Activated CD4-positive, CD25-positive, alpha-beta regulatory T cell treated with anti-CD3 and anti-CD28 coated beads, Interleukin-2, amount 50 U/mL, for 24 hours (primary cell): ENCODE results near the gene PIM1.
"Not testable (repeated sequence)": the region's sequence is repeated elsewhere in the genome, so short reads cannot be mapped to it uniquely, and the experiment has no call there.

Source experiments
- ATAC-seq, 2 donors: fragments of 150-1000 bp; cut with Tn5 transposase; one replicate each; pipeline ENCODE4 v1.10.0; 2021; ENCODE audit warnings: mild to moderate bottlenecking in 1 of 2, moderate library complexity in 1 of 2

The PIM1 gene

DNA sequence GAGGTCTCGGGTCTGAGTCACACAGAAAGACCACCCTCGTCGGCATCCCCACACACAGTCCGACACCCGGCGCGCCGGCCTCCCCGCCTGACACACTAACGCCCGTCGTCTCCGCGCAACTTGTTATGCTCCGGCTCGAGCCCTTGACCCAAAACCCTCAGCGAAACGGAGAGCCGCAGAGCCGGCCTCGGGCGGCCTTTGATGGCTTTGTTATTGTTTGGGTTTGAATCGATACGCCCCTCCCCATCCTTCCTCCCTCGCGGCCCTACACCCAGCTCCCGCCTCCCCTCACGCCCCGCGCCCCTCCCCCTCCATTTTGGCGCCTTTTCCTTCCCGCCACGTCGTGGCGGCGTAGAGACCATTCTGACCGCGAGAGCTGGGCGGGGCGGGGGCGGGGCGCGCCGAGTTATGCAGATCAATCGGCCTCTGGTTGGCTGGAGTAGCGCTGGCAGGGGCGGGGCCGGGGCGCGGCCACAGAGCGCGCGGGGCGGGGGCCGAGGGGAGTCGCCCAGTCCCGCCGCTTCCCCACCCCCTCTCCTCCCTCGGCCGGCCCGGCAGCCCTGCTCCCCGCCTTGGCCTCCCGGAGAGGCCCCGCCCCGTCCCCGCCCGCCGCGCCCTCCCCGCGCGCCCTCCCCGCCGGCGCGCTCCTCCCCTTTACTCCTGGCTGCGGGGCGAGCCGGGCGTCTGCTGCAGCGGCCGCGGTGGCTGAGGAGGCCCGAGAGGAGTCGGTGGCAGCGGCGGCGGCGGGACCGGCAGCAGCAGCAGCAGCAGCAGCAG, at the start of gene PIM1:
PIM1 (plus strand) TSS at position 657 of the 777 bp plus-strand sequence. CDS start 424 bp downstream, outside the sequence.
- peak; percentile 74 to 78 for ATAC-seq

GRCh38 chr6:37121556-37121955, 48.4 kb upstream of the PIM1 start:
- no peak for ATAC-seq

GRCh38 chr6:37122861-37123260, 47.1 kb upstream of the PIM1 start:
- no peak for ATAC-seq

GRCh38 chr6:37123957-37124729, 45.8 kb upstream of the PIM1 start:
- ATAC-seq = no peak

GRCh38 chr6:37125774-37126492, 44.0 kb upstream of the PIM1 start:
- no peak for ATAC-seq

GRCh38 chr6:37126493-37126958, 43.4 kb upstream of the PIM1 start:
- no peak for ATAC-seq

GRCh38 chr6:37126961-37127616, 42.9 kb upstream of the PIM1 start:
- no peak for ATAC-seq

GRCh38 chr6:37127961-37128862, 41.7 kb upstream of the PIM1 start:
- ATAC-seq = no peak

DNA sequence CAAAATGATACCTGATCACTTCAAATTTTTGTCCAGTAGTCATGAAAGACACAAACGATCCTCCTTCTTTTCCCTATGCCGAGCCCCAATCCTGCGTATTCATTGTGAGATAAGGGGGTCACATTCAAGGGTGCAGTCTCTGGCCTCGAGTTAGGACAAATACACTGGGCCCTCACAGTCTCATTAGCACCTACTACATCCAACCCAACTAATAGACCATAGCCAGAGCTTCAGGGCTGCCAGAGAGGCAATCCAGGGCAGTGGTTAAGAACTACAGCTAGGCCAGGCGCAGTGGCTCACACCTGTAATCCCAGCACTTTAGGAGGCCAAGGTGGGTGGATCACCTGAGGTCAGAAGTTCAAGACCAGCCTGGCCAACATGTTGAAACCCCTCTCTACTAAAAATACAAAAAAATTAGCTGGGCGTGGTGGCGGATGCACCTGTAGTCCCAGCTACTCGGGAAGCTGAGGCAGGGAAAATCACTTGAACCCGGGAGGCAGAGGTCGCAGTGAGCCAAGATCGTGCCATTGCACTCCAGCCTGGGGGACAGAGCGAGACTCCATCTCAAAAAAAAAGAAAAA, 41.0 kb upstream of the PIM1 start:
- not testable (repeated sequence) for ATAC-seq

DNA sequence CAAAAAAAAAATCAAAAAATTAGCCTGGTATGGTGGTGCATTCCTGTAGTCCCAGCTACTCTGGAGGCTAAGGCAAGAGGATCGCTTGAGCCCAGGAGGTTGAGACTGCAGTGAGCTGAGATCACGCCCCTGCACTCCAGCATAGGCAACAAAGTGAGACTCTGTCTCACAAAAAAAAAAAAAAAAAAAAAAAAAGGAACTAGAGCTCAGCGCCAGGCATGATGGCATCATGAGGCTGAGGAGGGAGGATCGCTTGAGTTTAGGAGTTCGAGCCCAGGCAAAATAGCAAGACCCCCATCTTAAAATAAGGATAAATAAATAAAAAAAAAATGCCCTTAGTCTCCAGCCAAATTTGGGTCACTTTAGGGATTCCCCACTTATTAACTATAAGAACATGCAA, 40.4 kb upstream of the PIM1 start:
- no peak for ATAC-seq

- ATAC-seq = no peak
These were observed 39.2 kb upstream of the PIM1 start for GRCh38 chr6:37130704-37131103.

GRCh38 chr6:37131104-37131959, 38.6 kb upstream of the PIM1 start:
- ATAC-seq = no peak

- ATAC-seq = no peak
These were observed 38.0 kb upstream of the PIM1 start for GRCh38 chr6:37131960-37132253.

GRCh38 chr6:37134036-37134395, 35.9 kb upstream of the PIM1 start:
- ATAC-seq = no peak

- no peak for ATAC-seq
These were observed 35.4 kb upstream of the PIM1 start for GRCh38 chr6:37134396-37135191.

DNA sequence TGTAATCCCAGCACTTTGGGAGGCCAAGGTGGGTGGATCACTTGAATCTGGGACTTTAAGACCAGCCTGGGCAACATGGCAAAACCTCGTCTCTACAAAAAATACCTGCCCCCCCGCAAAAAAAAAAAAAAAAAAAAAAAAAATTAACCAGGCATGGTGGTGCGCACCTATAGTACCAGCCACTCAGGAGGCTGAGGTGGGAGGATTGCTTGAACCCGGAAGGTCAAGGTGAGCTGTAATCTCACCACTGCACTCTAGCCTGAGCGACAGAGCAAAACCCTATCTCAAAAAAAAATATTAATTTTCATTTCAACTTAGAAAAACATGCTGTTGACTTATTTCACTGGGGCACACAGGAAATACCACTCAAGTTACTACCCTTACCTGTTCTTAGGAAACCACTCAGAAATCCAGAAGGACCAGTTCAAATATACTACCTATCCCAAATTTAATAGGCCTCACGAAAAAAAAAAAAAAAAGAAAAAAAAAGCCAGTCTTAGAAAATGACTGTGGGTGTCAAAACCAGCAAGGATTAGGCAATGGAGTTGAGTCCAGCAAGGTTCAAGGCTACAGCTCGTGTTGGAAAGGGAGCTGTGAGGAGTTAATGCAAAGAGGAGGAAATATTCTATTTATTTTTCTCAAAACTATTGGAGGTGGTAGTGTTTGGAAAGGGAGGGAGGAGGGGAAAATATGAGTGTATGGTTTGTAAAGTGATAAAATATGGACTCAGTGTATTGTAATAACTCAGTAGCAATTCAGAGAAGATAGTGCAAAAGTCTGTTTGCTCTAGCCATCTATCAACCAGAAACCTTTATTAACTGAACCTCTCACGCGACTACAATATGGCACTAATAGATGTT, 33.9 kb upstream of the PIM1 start:
- no peak for ATAC-seq

DNA sequence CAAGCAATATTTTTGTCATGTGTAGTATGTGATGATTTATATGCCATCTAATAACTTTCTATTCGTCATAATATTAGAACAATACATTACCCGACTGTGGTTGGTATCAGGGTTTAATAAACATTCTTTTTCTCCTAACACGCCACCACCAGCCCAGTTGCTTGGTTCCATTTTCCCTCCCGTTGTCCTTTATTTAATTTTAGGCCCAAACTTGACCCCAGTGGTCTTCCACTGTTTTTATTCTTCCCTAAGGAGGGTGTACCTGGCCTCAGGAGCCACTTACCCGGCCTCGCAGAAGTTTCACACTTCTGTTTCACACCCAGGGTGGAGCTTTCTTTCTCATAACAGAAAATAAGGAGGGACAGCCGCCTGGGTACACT, 33.1 kb upstream of the PIM1 start:
- ATAC-seq = no peak

GRCh38 chr6:37137201-37138090, 32.5 kb upstream of the PIM1 start:
- ATAC-seq = peak; percentile 93 to 96
